GM23248 (cell line): Measurements from ENCODE around the gene ORMDL2. TPM values are rescaled to one million over a fixed set of nuclear protein-coding genes. Genes with fewer than 3 reads are reported as not detected.

ENCODE experiments used
- DNase-seq: peaks from one replicate; pipeline ENCODE4 v3.0.0-alpha.2; 2015
- H2AFZ ChIP-seq: fragments of 200-600 bp; sonication (generic); 2 replicates; pipeline ENCODE4 v1.6.1; 2016; ENCODE audit warnings: antibody characterized with exemption
- H3F3A ChIP-seq: fragments of 200-600 bp; sonication (generic); 2 replicates; pipeline ENCODE4 v1.6.1; 2016; ENCODE audit warnings: mild to moderate bottlenecking, antibody characterized with exemption, mixed run types; ENCODE audit not compliant: insufficient read depth
- H3K27ac ChIP-seq: fragments of 200-600 bp; sonication (generic); 2 replicates; pipeline ENCODE4 v1.5.1; 2016; ENCODE audit warnings: mild to moderate bottlenecking
- H3K27me3 ChIP-seq: fragments of 200-600 bp; sonication (generic); replicated peaks from 2 replicates; pipeline ENCODE4 v1.6.1; 2016; ENCODE audit warnings: mild to moderate bottlenecking; ENCODE audit not compliant: insufficient read depth
- H3K36me3 ChIP-seq: fragments of 200-600 bp; sonication (generic); 2 replicates; pipeline ENCODE4 v1.6.1; 2016; ENCODE audit warnings: low read depth, mild to moderate bottlenecking
- H3K4me1 ChIP-seq: fragments of 200-600 bp; sonication (generic); 2 replicates; pipeline ENCODE4 v1.6.1; 2016; ENCODE audit warnings: mild to moderate bottlenecking; ENCODE audit not compliant: insufficient read depth
- H3K4me2 ChIP-seq: fragments of 200-600 bp; sonication (generic); one replicate; pipeline ENCODE4 v1.6.1; 2016; ENCODE audit warnings: mild to moderate bottlenecking; ENCODE audit not compliant: unreplicated experiment
- H3K4me3 ChIP-seq: fragments of 200-600 bp; sonication (generic); 2 replicates; pipeline ENCODE4 v1.5.1; 2016; ENCODE audit warnings: mild to moderate bottlenecking
- H3K79me2 ChIP-seq: fragments of 200-600 bp; sonication (generic); 2 replicates; pipeline ENCODE4 v1.6.1; 2016; ENCODE audit warnings: mild to moderate bottlenecking; ENCODE audit not compliant: insufficient read depth
- H3K9ac ChIP-seq: fragments of 200-600 bp; sonication (generic); 2 replicates; pipeline ENCODE4 v1.6.1; 2016; ENCODE audit warnings: mild to moderate bottlenecking
- H3K9me2 ChIP-seq: fragments of 200-600 bp; sonication (generic); 2 replicates; pipeline ENCODE4 v1.6.1; 2016; ENCODE audit warnings: mixed run types, mild to moderate bottlenecking, moderate library complexity; ENCODE audit not compliant: insufficient read depth
- H3K9me3 ChIP-seq: fragments of 200-600 bp; sonication (generic); one replicate; pipeline ENCODE4 v1.6.1; 2017; ENCODE audit warnings: low read depth
- H4K20me1 ChIP-seq: fragments of 200-600 bp; sonication (generic); 2 replicates; pipeline ENCODE4 v1.6.0; 2016; ENCODE audit not compliant: insufficient read depth
- EZH2 ChIP-seq: fragments of 200-600 bp; sonication (generic); IDR thresholded peaks from 2 replicates; pipeline ENCODE4 v1.6.1; 2018; ENCODE audit warnings: antibody characterized with exemption, mild to moderate bottlenecking; ENCODE audit not compliant: insufficient read depth, poor library complexity, severe bottlenecking
- EZH2phosphoT487 ChIP-seq: fragments of 200-600 bp; sonication (generic); IDR thresholded peaks from 2 replicates; pipeline ENCODE4 v1.6.1; 2018; ENCODE audit warnings: antibody characterized with exemption, moderate library complexity, mild to moderate bottlenecking, low read depth; ENCODE audit not compliant: insufficient read depth
- WGBS, 2 experiments: methylation state at CpG; one replicate each; pipeline ENCODE4 v1.1.6; 2015 to 2017; ENCODE audit warnings: low lambda C conversion rate in 2 of 2, low coverage in 1 of 2; ENCODE audit errors: missing lambda C conversion rate in 2 of 2; 5-methylcytosine and 5-hydroxymethylcytosine counted together
- in situ Hi-C: fragments of 300-500 bp; cut with MboI; formaldehyde crosslinking; loops from 2 replicates; pipeline ENCODE4 v1.15.0; 2020
- polyA plus RNA-seq: library from polyadenylated mRNA; unstranded; fragments of >200 nt; fragmentation: Nextera tagmentation; extraction: Ambion mirVana; gene quantifications from 2 replicates; pipeline ENCODE4 v1.2.1, GENCODE V29; 2016
- total RNA-seq: library from RNA; depleted of rRNA; stranded (reverse); fragments of >200 nt; shearing (Covaris generic); gene quantifications from 2 replicates; pipeline ENCODE4 v1.2.3, GENCODE V29; 2014

The ORMDL2 gene
- total and polyA plus RNA-seq, 2 experiments from 2014 or later, result 21.7 to 87.7 TPM

- in situ Hi-C loops, result no loop called here
- no peaks in the 10 kb centered on the region for H3K9me2 ChIP-seq
- peak overlapping the region; percentile 89 for H3K9ac ChIP-seq
- peaks cover 84% of the 10 kb centered on the region for H3K79me2 ChIP-seq
- peaks cover 17% of the 10 kb centered on the region for H3K36me3 ChIP-seq
- WGBS, 2 experiments, result 85 to 92% methylated on average over 12 of the region's 12 CpGs
- no peak for TF ChIP-seq EZH2
- no peak for TF ChIP-seq EZH2phosphoT487
- H3K27me3 ChIP-seq, result no peaks in the 10 kb centered on the region
- H4K20me1 ChIP-seq, result peaks cover 8% of the 10 kb centered on the region; the same call in 1 of the 2 replicates
- no peak for DNase-seq
- peak overlapping the region; percentile 98 for H3K4me2 ChIP-seq
- peaks cover 25% of the 10 kb centered on the region for H3K4me1 ChIP-seq
- no peaks in the 10 kb centered on the region for H3K9me3 ChIP-seq
- H3K27ac ChIP-seq, result peak overlapping the region; percentile 73; the same call in 1 of the 2 replicates
- peak overlapping the region; percentile 96 for H3K4me3 ChIP-seq
- H3F3A ChIP-seq, result peaks cover 34% of the 10 kb centered on the region
- no peak overlapping the region for H2AFZ ChIP-seq
Observed at GRCh38 chr12:55815473-55815872, 2.4 kb upstream of the ORMDL2 start.

GRCh38 chr12:55816881-55817344 lies 928 bp upstream of the ORMDL2 start:
- Histone ChIP-seq H4K20me1 (peaks cover 8% of the 10 kb centered on the region; the same call in 1 of the 2 replicates), H3K27me3 (no peaks in the 10 kb centered on the region), H3K79me2 (peaks cover 84% of the 10 kb centered on the region), H3K9me2 (no peaks in the 10 kb centered on the region), H3K36me3 (peaks cover 32% of the 10 kb centered on the region), H3K27ac (peak overlapping the region; percentile 73), H3K9ac (peak overlapping the region; percentile 89), H3K9me3 (no peaks in the 10 kb centered on the region), H3K4me2 (peak overlapping the region; percentile 98), H3K4me1 (peaks cover 25% of the 10 kb centered on the region), H3K4me3 (peak overlapping the region; percentile 96), H2AFZ (peak overlapping the region; percentile 89), H3F3A (peaks cover 36% of the 10 kb centered on the region)
- TF ChIP-seq EZH2phosphoT487 (no peak), EZH2 (no peak)
- in situ Hi-C loops, result no loop called here
- peak; percentile 69 for DNase-seq
- 1% methylated on average over 14 of the region's 14 CpGs for WGBS, 2 experiments

GRCh38 chr12:55818140-55818728 lies 393 bp downstream of the ORMDL2 start:
- no peaks in the 10 kb centered on the region for H3K9me2 ChIP-seq
- H3K27me3 ChIP-seq, result no peaks in the 10 kb centered on the region
- H3K4me3 ChIP-seq, result peak overlapping the region; percentile 96
- peak overlapping the region; percentile 84 for H2AFZ ChIP-seq
- H3K4me2 ChIP-seq, result peak overlapping the region; percentile 93
- TF ChIP-seq EZH2 (no peak), EZH2phosphoT487 (no peak)
- H3K36me3 ChIP-seq, result peaks cover 37% of the 10 kb centered on the region
- H3K9me3 ChIP-seq, result no peaks in the 10 kb centered on the region
- H3K4me1 ChIP-seq, result peaks cover 25% of the 10 kb centered on the region
- H3K27ac ChIP-seq, result peak overlapping the region; percentile 87
- 1 to 2% methylated on average over 16 to 17 of the region's 17 CpGs for WGBS, 2 experiments
- peaks cover 42% of the 10 kb centered on the region for H3F3A ChIP-seq
- no peaks in the 10 kb centered on the region for H4K20me1 ChIP-seq
- peak overlapping the region; percentile 83 for H3K9ac ChIP-seq
- in situ Hi-C loops, result no loop called here
- peak; percentile 82 for DNase-seq
- H3K79me2 ChIP-seq, result peaks cover 72% of the 10 kb centered on the region

DNA sequence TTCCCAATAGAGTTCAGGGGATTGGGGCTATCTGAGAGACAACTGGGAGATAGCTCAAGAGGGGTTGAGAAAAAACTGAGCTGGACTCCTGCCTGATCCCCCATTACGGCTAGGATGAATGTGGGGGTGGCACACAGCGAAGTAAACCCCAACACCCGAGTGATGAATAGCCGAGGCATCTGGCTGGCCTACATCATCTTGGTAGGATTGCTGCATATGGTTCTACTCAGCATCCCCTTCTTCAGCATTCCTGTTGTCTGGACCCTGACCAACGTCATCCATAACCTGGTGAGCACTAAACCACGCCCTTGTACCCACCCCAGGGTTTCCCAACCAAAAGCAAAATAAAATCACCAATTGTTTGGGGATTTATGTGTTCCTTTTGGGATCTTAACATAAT lies 1.0 kb downstream of the ORMDL2 start:
- H2AFZ ChIP-seq, result peak overlapping the region; percentile 84
- DNase-seq, result peak; percentile 75
- H3F3A ChIP-seq, result peaks cover 45% of the 10 kb centered on the region
- peak overlapping the region; percentile 96 for H3K4me3 ChIP-seq
- H3K36me3 ChIP-seq, result peaks cover 37% of the 10 kb centered on the region
- H3K27me3 ChIP-seq, result no peaks in the 10 kb centered on the region
- TF ChIP-seq EZH2 (no peak), EZH2phosphoT487 (no peak)
- 10 to 14% methylated on average over 6 of the region's 6 CpGs for WGBS, 2 experiments
- peak overlapping the region; percentile 87 for H3K27ac ChIP-seq
- H3K9me3 ChIP-seq, result no peaks in the 10 kb centered on the region
- in situ Hi-C loops, result no loop called here
- peaks cover 69% of the 10 kb centered on the region for H3K79me2 ChIP-seq
- H3K4me2 ChIP-seq, result peak overlapping the region; percentile 93
- H3K9ac ChIP-seq, result peak overlapping the region; percentile 83
- no peaks in the 10 kb centered on the region for H3K9me2 ChIP-seq
- H4K20me1 ChIP-seq, result no peaks in the 10 kb centered on the region
- H3K4me1 ChIP-seq, result peaks cover 25% of the 10 kb centered on the region
